IgD-negative memory B cell (primary cell): ENCODE measurements around the gene DENND5A. TPM values are rescaled to one million over a fixed set of nuclear protein-coding genes. Genes with fewer than 3 reads are reported as not detected.

Experiments
- polyA plus RNA-seq: library from polyadenylated mRNA; unstranded; fragments of 300-500 nt; fragmentation: Illumina TruSeq; gene quantifications from one replicate; pipeline ENCODE4 v1.2.3, GENCODE V29; 2021

Gene DENND5A
- polyA plus RNA-seq, 1 donor from 2014 or later = 9.3 TPM

Other genes with a start within 250 kb of the DENND5A start
- gene SCUBE2, start 173.8 kb downstream of the DENND5A start, polyA plus RNA-seq = not detected
- gene TMEM41B, start 49.2 kb upstream of the DENND5A start, polyA plus RNA-seq = 9.0 TPM
- 3.0 TPM for gene IPO7, start 119.3 kb upstream of the DENND5A start, polyA plus RNA-seq
- gene ZNF143, start 195.7 kb upstream of the DENND5A start, polyA plus RNA-seq = 28.9 TPM